HepG2 (cell line): ENCODE results near the gene ANKRD52. TPM values are rescaled to one million over a fixed set of nuclear protein-coding genes. Genes with fewer than 3 reads are reported as not detected.
A peak's percentile ranks its signal among the peaks of the same experiment; 100 is the strongest.

ENCODE experiments used
- ARID2 ChIP-seq: sonication (generic); formaldehyde crosslinking; IDR thresholded peaks from 2 replicates; pipeline ENCODE4 v1.8.1; 2022; ENCODE audit warnings: mild to moderate bottlenecking, missing genetic modification reagents, borderline replicate concordance
- CREM ChIP-seq, 2 experiments: sonication (generic) in 1 of 2; formaldehyde crosslinking in 1 of 2; IDR thresholded peaks; 2 replicates each; pipeline versions ENCODE4 v1.4.0 to v1.6.1; 2016 to 2020; ENCODE audit warnings: antibody characterized with exemption in 1 of 2, mild to moderate bottlenecking in 1 of 2, missing genetic modification reagents in 1 of 2
- GLI4 ChIP-seq: sonication (generic); formaldehyde crosslinking; IDR thresholded peaks from 2 replicates; pipeline ENCODE4 v1.5.1; 2020; ENCODE audit warnings: missing genetic modification reagents, mild to moderate bottlenecking, moderate library complexity, borderline replicate concordance
- HNF4G ChIP-seq, 2 experiments: sonication (generic) in 1 of 2; formaldehyde crosslinking in 1 of 2; IDR thresholded peaks; 2 replicates each; pipeline versions ENCODE4 v1.4.0 to v1.6.1; 2011 to 2020; ENCODE audit warnings: borderline replicate concordance in 2 of 2, low read depth in 2 of 2, mild to moderate bottlenecking in 2 of 2, low read length in 1 of 2, missing genetic modification reagents in 1 of 2, moderate library complexity in 1 of 2
- KDM2A ChIP-seq: sonication (generic); formaldehyde crosslinking; IDR thresholded peaks from 2 replicates; pipeline ENCODE4 v1.4.0; 2020; ENCODE audit warnings: low read depth, missing genetic modification reagents, borderline replicate concordance
- KLF12 ChIP-seq: sonication (generic); formaldehyde crosslinking; IDR thresholded peaks from 2 replicates; pipeline ENCODE4 v1.4.0; 2020; ENCODE audit warnings: missing genetic modification reagents, borderline replicate concordance
- KLF9 ChIP-seq: IDR thresholded peaks from 2 replicates; pipeline ENCODE4 v1.6.1; 2016; ENCODE audit warnings: low read depth
- NR2F6 ChIP-seq, 2 experiments: IDR thresholded peaks; 2 replicates each; pipeline ENCODE4 v1.6.1; 2016; ENCODE audit warnings: antibody characterized with exemption in 1 of 2, mild to moderate bottlenecking in 1 of 2
- RARA ChIP-seq: IDR thresholded peaks from 2 replicates; pipeline ENCODE4 v1.6.1; 2016; ENCODE audit warnings: missing genetic modification reagents, missing compliant biosample characterization
- RBM22 ChIP-seq: fragments of 200-400 bp; formaldehyde crosslinking; optimal IDR thresholded peaks from 2 replicates; pipeline ENCODE3; 2017; ENCODE audit warnings: mild to moderate bottlenecking, low read length, moderate library complexity
- SOX6 ChIP-seq, 2 experiments: fragments of 450-650 bp in 1 of 2; sonication (generic) in 1 of 2; formaldehyde crosslinking in 1 of 2; IDR thresholded peaks; 2 replicates each; pipeline versions ENCODE4 v1.4.0 to v1.6.1; 2017 to 2020; ENCODE audit warnings: antibody characterized with exemption in 1 of 2, mild to moderate bottlenecking in 1 of 2, missing genetic modification reagents in 1 of 2
- SP4 ChIP-seq: sonication (generic); formaldehyde crosslinking; IDR thresholded peaks from 2 replicates; pipeline ENCODE4 v1.8.1; 2023; ENCODE audit warnings: mild to moderate bottlenecking, missing genetic modification reagents
- ZC3H4 ChIP-seq: sonication (generic); formaldehyde crosslinking; IDR thresholded peaks from 2 replicates; pipeline ENCODE4 v1.4.0; 2020; ENCODE audit warnings: missing genetic modification reagents, borderline replicate concordance
- ZNF274 ChIP-seq: sonication (generic); formaldehyde crosslinking; IDR thresholded peaks from 2 replicates; pipeline ENCODE4 v1.5.1; 2020; ENCODE audit warnings: mild to moderate bottlenecking, missing genetic modification reagents
- polyA plus RNA-seq, 8 experiments: library from polyadenylated mRNA; depleted of rRNA in 3 of 8; stranded (reverse) in 7 of 8; unstranded in 1 of 8; fragments of >200 nt; fragmentation: Illumina TruSeq in 4 of 8; extraction: Trizol in 4 of 8; gene quantifications; 2 replicates each; pipeline versions ENCODE4 v1.2.1 to v1.2.3, GENCODE V29; 2011 to 2016; ENCODE audit warnings: low read depth in 4 of 8, missing spikeins in 1 of 8, mixed read lengths in 1 of 8; ENCODE audit not compliant: insufficient read depth in 1 of 8
- total RNA-seq, 5 experiments: library from RNA; depleted of rRNA; stranded (reverse); fragments of >200 nt; fragmentation: Illumina TruSeq; extraction: Trizol; gene quantifications; 2 replicates each; pipeline ENCODE4 v1.2.3, GENCODE V29; 2016; ENCODE audit warnings: low read depth in 1 of 5
- TF ChIP-seq, protein P1 (sequence below): sonication (generic); formaldehyde crosslinking; IDR thresholded peaks from 2 replicates; pipeline ENCODE4 v1.8.0; 2022; ENCODE audit warnings: mild to moderate bottlenecking, missing genetic modification reagents, moderate library complexity
- TF ChIP-seq, protein P2 (sequence below): sonication (generic); formaldehyde crosslinking; IDR thresholded peaks from 2 replicates; pipeline ENCODE4 v1.8.1; 2023; ENCODE audit warnings: mild to moderate bottlenecking, missing genetic modification reagents
- TF ChIP-seq, protein P3 (sequence below): sonication (generic); formaldehyde crosslinking; IDR thresholded peaks from 2 replicates; pipeline ENCODE4 v1.8.1; 2022; ENCODE audit warnings: mild to moderate bottlenecking, missing genetic modification reagents
- TF ChIP-seq, protein P4 (sequence below): sonication (generic); formaldehyde crosslinking; IDR thresholded peaks from 2 replicates; pipeline ENCODE4 v1.4.0; 2020; ENCODE audit warnings: missing genetic modification reagents
- TF ChIP-seq, protein P5 (sequence below): sonication (generic); formaldehyde crosslinking; IDR thresholded peaks from 2 replicates; pipeline ENCODE4 v1.9.0; 2022; ENCODE audit warnings: missing genetic modification reagents, mild to moderate bottlenecking, borderline replicate concordance
- TF ChIP-seq, protein P6 (sequence below): sonication (generic); formaldehyde crosslinking; IDR thresholded peaks from 2 replicates; pipeline ENCODE4 v1.4.0; 2020; ENCODE audit warnings: missing genetic modification reagents; ENCODE audit errors: not compliant biosample characterization

ANKRD52 gene
- total and polyA plus RNA-seq, 2 of the 13 experiments (the other 11 are each of a cell fraction or from before 2014, with no cell fraction given): 7.8 to 9.2 TPM

DNA sequence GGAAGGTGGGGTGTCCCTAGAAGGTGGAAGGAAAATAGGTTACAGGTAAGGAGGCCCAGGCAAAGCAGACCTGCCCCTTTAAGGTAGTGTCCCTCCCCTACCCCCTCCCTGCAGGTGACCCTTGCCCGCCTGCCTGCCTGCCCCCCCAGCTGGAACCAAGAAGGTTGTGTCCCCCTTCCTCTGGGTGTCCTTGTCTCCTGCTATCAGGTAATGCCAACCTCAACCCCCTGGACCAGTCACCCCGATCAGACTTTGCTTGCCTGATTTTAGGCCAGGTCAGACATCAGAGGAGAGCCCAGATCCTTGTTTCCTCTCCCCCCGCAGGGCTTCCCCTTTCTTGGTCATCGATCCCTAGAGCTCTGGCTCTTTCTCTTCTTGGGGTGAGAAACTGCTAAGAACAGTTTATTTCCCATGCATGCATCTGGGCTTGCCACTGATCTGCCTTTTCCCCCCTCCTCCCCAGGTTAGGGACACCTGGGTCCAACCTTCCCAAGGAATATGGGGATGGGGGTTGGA is 28.2 kb downstream of the ANKRD52 start, which contains the start of gene SLC39A5 (continued):
- TF ChIP-seq, protein P1, sequence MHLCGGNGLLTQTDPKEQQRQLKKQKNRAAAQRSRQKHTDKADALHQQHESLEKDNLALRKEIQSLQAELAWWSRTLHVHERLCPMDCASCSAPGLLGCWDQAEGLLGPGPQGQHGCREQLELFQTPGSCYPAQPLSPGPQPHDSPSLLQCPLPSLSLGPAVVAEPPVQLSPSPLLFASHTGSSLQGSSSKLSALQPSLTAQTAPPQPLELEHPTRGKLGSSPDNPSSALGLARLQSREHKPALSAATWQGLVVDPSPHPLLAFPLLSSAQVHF (CRISPR knock-in tag): peak; percentile 21; the same call in 1 of the 2 replicates
- TF ChIP-seq KDM2A (CRISPR knock-in tag) (0 out of 2 replicates have a peak, but pooled peaks have one; percentile 2), SOX6 (IDR thresholded peaks at IDR 0.05) (no peak), SOX6 (CRISPR knock-in tag; IDR thresholded peaks at IDR 0.05) (0 out of 2 replicates have a peak, but pooled peaks have one; percentile 4), CREM (IDR thresholded peaks at IDR 0.05) (no peak), CREM (CRISPR knock-in tag; IDR thresholded peaks at IDR 0.05) (no peak), GLI4 (CRISPR knock-in tag) (peak; percentile 47; the same call in 1 of the 2 replicates), SP4 (CRISPR knock-in tag) (no peak), ZC3H4 (peak; percentile 76; the same call in 1 of the 2 replicates), KLF9 (CRISPR knock-in tag) (no peak), KLF12 (CRISPR knock-in tag) (no peak), ZNF274 (no peak), ARID2 (CRISPR knock-in tag) (0 out of 2 replicates have a peak, but pooled peaks have one; percentile 13), NR2F6 (IDR thresholded peaks at IDR 0.05) (0 out of 2 replicates have a peak, but pooled peaks have one; percentile 3), NR2F6 (CRISPR knock-in tag; IDR thresholded peaks at IDR 0.05) (no peak), HNF4G (IDR thresholded peaks at IDR 0.05; ENCODE audit: borderline replicate concordance, low read depth, low read length) (peak; percentile 48; the same call in 1 of the 2 replicates), HNF4G (CRISPR knock-in tag; IDR thresholded peaks at IDR 0.05; ENCODE audit: borderline replicate concordance, low read depth) (no peak), RBM22 (peak; percentile 76), RARA (no peak)
- TF ChIP-seq, protein P2, sequence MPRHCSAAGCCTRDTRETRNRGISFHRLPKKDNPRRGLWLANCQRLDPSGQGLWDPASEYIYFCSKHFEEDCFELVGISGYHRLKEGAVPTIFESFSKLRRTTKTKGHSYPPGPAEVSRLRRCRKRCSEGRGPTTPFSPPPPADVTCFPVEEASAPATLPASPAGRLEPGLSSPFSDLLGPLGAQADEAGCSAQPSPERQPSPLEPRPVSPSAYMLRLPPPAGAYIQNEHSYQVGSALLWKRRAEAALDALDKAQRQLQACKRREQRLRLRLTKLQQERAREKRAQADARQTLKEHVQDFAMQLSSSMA: no peak
- TF ChIP-seq, protein P3, sequence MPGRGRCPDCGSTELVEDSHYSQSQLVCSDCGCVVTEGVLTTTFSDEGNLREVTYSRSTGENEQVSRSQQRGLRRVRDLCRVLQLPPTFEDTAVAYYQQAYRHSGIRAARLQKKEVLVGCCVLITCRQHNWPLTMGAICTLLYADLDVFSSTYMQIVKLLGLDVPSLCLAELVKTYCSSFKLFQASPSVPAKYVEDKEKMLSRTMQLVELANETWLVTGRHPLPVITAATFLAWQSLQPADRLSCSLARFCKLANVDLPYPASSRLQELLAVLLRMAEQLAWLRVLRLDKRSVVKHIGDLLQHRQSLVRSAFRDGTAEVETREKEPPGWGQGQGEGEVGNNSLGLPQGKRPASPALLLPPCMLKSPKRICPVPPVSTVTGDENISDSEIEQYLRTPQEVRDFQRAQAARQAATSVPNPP: no peak
- TF ChIP-seq, protein P4, sequence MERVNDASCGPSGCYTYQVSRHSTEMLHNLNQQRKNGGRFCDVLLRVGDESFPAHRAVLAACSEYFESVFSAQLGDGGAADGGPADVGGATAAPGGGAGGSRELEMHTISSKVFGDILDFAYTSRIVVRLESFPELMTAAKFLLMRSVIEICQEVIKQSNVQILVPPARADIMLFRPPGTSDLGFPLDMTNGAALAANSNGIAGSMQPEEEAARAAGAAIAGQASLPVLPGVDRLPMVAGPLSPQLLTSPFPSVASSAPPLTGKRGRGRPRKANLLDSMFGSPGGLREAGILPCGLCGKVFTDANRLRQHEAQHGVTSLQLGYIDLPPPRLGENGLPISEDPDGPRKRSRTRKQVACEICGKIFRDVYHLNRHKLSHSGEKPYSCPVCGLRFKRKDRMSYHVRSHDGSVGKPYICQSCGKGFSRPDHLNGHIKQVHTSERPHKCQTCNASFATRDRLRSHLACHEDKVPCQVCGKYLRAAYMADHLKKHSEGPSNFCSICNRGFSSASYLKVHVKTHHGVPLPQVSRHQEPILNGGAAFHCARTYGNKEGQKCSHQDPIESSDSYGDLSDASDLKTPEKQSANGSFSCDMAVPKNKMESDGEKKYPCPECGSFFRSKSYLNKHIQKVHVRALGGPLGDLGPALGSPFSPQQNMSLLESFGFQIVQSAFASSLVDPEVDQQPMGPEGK (CRISPR knock-in tag): 0 out of 2 replicates have a peak, but pooled peaks have one; percentile 20
- TF ChIP-seq, protein P5, sequence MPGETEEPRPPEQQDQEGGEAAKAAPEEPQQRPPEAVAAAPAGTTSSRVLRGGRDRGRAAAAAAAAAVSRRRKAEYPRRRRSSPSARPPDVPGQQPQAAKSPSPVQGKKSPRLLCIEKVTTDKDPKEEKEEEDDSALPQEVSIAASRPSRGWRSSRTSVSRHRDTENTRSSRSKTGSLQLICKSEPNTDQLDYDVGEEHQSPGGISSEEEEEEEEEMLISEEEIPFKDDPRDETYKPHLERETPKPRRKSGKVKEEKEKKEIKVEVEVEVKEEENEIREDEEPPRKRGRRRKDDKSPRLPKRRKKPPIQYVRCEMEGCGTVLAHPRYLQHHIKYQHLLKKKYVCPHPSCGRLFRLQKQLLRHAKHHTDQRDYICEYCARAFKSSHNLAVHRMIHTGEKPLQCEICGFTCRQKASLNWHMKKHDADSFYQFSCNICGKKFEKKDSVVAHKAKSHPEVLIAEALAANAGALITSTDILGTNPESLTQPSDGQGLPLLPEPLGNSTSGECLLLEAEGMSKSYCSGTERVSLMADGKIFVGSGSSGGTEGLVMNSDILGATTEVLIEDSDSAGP: peak; percentile 98
- TF ChIP-seq, protein P6, sequence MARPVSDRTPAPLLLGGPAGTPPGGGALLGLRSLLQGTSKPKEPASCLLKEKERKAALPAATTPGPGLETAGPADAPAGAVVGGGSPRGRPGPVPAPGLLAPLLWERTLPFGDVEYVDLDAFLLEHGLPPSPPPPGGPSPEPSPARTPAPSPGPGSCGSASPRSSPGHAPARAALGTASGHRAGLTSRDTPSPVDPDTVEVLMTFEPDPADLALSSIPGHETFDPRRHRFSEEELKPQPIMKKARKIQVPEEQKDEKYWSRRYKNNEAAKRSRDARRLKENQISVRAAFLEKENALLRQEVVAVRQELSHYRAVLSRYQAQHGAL (CRISPR knock-in tag): no peak
